H1 (cell line): ENCODE data around the gene MYLK2. TPM values are rescaled to one million over a fixed set of nuclear protein-coding genes. Genes with fewer than 3 reads are reported as not detected.

Source experiments
- CTCF ChIA-PET: fragments of 300-600 bp; sonication (Branson Sonifier 250); formaldehyde crosslinking; loops from one replicate; lab custom pipeline; 2021; ENCODE audit not compliant: partially characterized antibody; lab: Charles Lee
- POLR2A ChIA-PET: fragments of 300-600 bp; sonication (Branson Sonifier 250); formaldehyde crosslinking; loops from one replicate; lab custom pipeline; 2021; ENCODE audit warnings: inconsistent platforms; ENCODE audit not compliant: partially characterized antibody; lab: Charles Lee
- DNase-seq, 2 experiments: peaks; one replicate each; pipeline versions ENCODE4 v3.0.0 to v3.0.0-alpha.2; 2010 to 2022; ENCODE audit warnings: low spot score in 2 of 2, low read depth in 1 of 2, mixed read lengths in 1 of 2
- FAIRE-seq: peaks from 2 replicates; lab custom pipeline; 2011; peaks lifted over from hg19 to GRCh38; lab: Jason Lieb, UNC
- H2AFZ ChIP-seq: 2 replicates; pipeline ENCODE4 v1.8.1; 2012; ENCODE audit warnings: low read length, inconsistent platforms
- H2AK5ac ChIP-seq: 2 replicates; pipeline ENCODE4 v1.6.1; 2013; ENCODE audit warnings: low read depth, low read length
- H2BK120ac ChIP-seq: replicated peaks from 2 replicates; pipeline ENCODE3; 2013; ENCODE audit warnings: low read depth, low read length, inconsistent platforms
- H2BK12ac ChIP-seq: 2 replicates; pipeline ENCODE4 v1.6.1; 2013; ENCODE audit warnings: low read depth, low read length
- H2BK15ac ChIP-seq: 2 replicates; pipeline ENCODE4 v1.6.1; 2013; ENCODE audit warnings: low read length
- H2BK20ac ChIP-seq: 2 replicates; pipeline ENCODE4 v1.6.1; 2013; ENCODE audit warnings: low read length
- H2BK5ac ChIP-seq: 2 replicates; pipeline ENCODE4 v1.6.1; 2013; ENCODE audit warnings: low read depth, low read length
- H3K14ac ChIP-seq: 2 replicates; pipeline ENCODE4 v1.6.1; 2013; ENCODE audit warnings: inconsistent platforms; ENCODE audit not compliant: insufficient read length
- H3K18ac ChIP-seq: 2 replicates; pipeline ENCODE4 v1.6.1; 2013; ENCODE audit warnings: low read length; ENCODE audit errors: extremely low read depth
- H3K23ac ChIP-seq: 2 replicates; pipeline ENCODE4 v1.6.1; 2013; ENCODE audit warnings: inconsistent platforms; ENCODE audit not compliant: insufficient read length
- H3K23me2 ChIP-seq: 2 replicates; pipeline ENCODE4 v1.6.1; 2013; ENCODE audit warnings: low read depth, low read length
- H3K27ac ChIP-seq: 2 replicates; pipeline ENCODE4 v1.6.1; 2011; ENCODE audit warnings: low read depth, low read length, inconsistent platforms
- H3K27me3 ChIP-seq, 4 experiments: replicated peaks in 1 of 4; 1 replicate in 1 of 4; 2 replicates in 3 of 4; pipeline versions ENCODE4 v1.6.1 to v1.8.1; 2011 to 2013; ENCODE audit warnings: low read length in 3 of 4, mild to moderate bottlenecking in 3 of 4, inconsistent platforms in 2 of 4, mixed read lengths in 2 of 4, moderate library complexity in 1 of 4; ENCODE audit not compliant: control insufficient read depth in 3 of 4, insufficient read depth in 3 of 4; ENCODE audit errors: extremely low read depth in 1 of 4
- H3K36me3 ChIP-seq, 4 experiments: 2 replicates each; pipeline versions ENCODE4 v1.6.1 to v1.8.1; 2011 to 2013; ENCODE audit warnings: mild to moderate bottlenecking in 4 of 4, low read length in 3 of 4, moderate library complexity in 2 of 4, control low read depth in 1 of 4, inconsistent platforms in 1 of 4; ENCODE audit not compliant: insufficient read depth in 4 of 4, control insufficient read depth in 2 of 4
- H3K4ac ChIP-seq: replicated peaks from 2 replicates; pipeline ENCODE3; 2013; ENCODE audit warnings: low read length, low read depth, mixed read lengths, inconsistent platforms; ENCODE audit not compliant: insufficient read length
- H3K4me1 ChIP-seq, 4 experiments: replicated peaks in 1 of 4; 1 replicate in 1 of 4; 2 replicates in 3 of 4; pipeline versions ENCODE4 v1.6.1 to v1.8.1; 2011 to 2013; ENCODE audit warnings: low read length in 3 of 4, inconsistent platforms in 2 of 4, mixed read lengths in 1 of 4; ENCODE audit not compliant: insufficient read depth in 4 of 4, control insufficient read depth in 3 of 4
- H3K4me2 ChIP-seq, 2 experiments: 2 replicates each; pipeline versions ENCODE4 v1.6.1 to v1.8.1; 2011 to 2013; ENCODE audit warnings: low read depth in 2 of 2, low read length in 2 of 2, control low read depth in 1 of 2, inconsistent platforms in 1 of 2, mild to moderate bottlenecking in 1 of 2; ENCODE audit not compliant: insufficient read depth in 1 of 2
- H3K4me3 ChIP-seq, 4 experiments: fragments of 200-600, 300-600 bp in 1 of 4; sonication (generic), shearing (Covaris generic), sonication (Bioruptor Twin) in 1 of 4; 2 replicates each; pipeline versions ENCODE4 v1.5.1 to v1.8.1; 2011 to 2016; ENCODE audit warnings: low read length in 4 of 4, low read depth in 3 of 4, control low read depth in 2 of 4, inconsistent platforms in 2 of 4, mild to moderate bottlenecking in 2 of 4, mixed read lengths in 1 of 4, moderate library complexity in 1 of 4; ENCODE audit not compliant: insufficient read depth in 2 of 4; ENCODE audit errors: extremely low read depth in 1 of 4
- H3K56ac ChIP-seq: replicated peaks from 2 replicates; pipeline ENCODE3; 2013; ENCODE audit warnings: low read depth, mild to moderate bottlenecking, mixed read lengths, low read length, inconsistent platforms; ENCODE audit not compliant: insufficient read length
- H3K79me1 ChIP-seq: 2 replicates; pipeline ENCODE4 v1.6.1; 2013; ENCODE audit warnings: low read depth, low read length, control low read depth
- H3K79me2 ChIP-seq, 2 experiments: 2 replicates each; pipeline versions ENCODE4 v1.6.1 to v1.8.1; 2012 to 2013; ENCODE audit warnings: low read length in 2 of 2, mild to moderate bottlenecking in 2 of 2, inconsistent platforms in 1 of 2; ENCODE audit not compliant: insufficient read depth in 2 of 2, control insufficient read depth in 1 of 2
- H3K9ac ChIP-seq, 4 experiments: replicated peaks in 1 of 4; 1 replicate in 1 of 4; 2 replicates in 3 of 4; pipeline versions ENCODE4 v1.6.1 to v1.8.1; 2011 to 2013; ENCODE audit warnings: low read depth in 3 of 4, low read length in 3 of 4, control low read depth in 2 of 4, mild to moderate bottlenecking in 2 of 4, moderate library complexity in 2 of 4, inconsistent platforms in 1 of 4; ENCODE audit errors: extremely low read depth in 1 of 4
- H3K9me3 ChIP-seq, 2 experiments: 2 replicates each; pipeline versions ENCODE4 v1.6.1 to v1.8.1; 2012 to 2013; ENCODE audit warnings: mild to moderate bottlenecking in 2 of 2, moderate library complexity in 2 of 2, control low read depth in 1 of 2, inconsistent platforms in 1 of 2, low read depth in 1 of 2, low read length in 1 of 2, mixed read lengths in 1 of 2; ENCODE audit not compliant: insufficient read depth in 2 of 2
- H4K20me1 ChIP-seq, 2 experiments: replicated peaks in 1 of 2; 2 replicates each; pipeline versions ENCODE3 to v1.8.1; 2011 to 2013; ENCODE audit warnings: inconsistent platforms in 2 of 2, low read length in 2 of 2, mild to moderate bottlenecking in 1 of 2; ENCODE audit not compliant: insufficient read depth in 2 of 2, control insufficient read depth in 1 of 2
- H4K5ac ChIP-seq: 2 replicates; pipeline ENCODE4 v1.6.1; 2013; ENCODE audit warnings: low read length, low read depth, mixed read lengths, inconsistent platforms; ENCODE audit not compliant: insufficient read length
- H4K8ac ChIP-seq: 2 replicates; pipeline ENCODE4 v1.8.0; 2013; ENCODE audit warnings: mild to moderate bottlenecking, moderate library complexity, low read length, inconsistent platforms; ENCODE audit not compliant: insufficient read depth; ENCODE audit errors: extremely low read depth
- H4K91ac ChIP-seq: replicated peaks from 2 replicates; pipeline ENCODE3; 2013; ENCODE audit warnings: low read length, mixed read lengths, inconsistent platforms; ENCODE audit not compliant: insufficient read length
- CEBPB ChIP-seq: IDR thresholded peaks from 2 replicates; pipeline ENCODE4 v1.6.1; 2012; ENCODE audit warnings: low read depth, low read length
- CHD2 ChIP-seq: IDR thresholded peaks from 2 replicates; pipeline ENCODE4 v1.6.1; 2012; ENCODE audit warnings: low read length, improper control_type of control experiment
- EZH2 ChIP-seq: fragments of 200-600 bp; sonication (generic); IDR thresholded peaks from 2 replicates; pipeline ENCODE4 v1.7.1; 2012; ENCODE audit warnings: low read depth, mild to moderate bottlenecking, moderate library complexity, low read length, inconsistent platforms; ENCODE audit not compliant: severe bottlenecking
- JUND ChIP-seq: IDR thresholded peaks from 2 replicates; pipeline ENCODE4 v1.6.1; 2011; ENCODE audit warnings: mild to moderate bottlenecking, improper control_type of control experiment, low read length
- KDM5A ChIP-seq: fragments of 200-600 bp; IDR thresholded peaks from 2 replicates; pipeline ENCODE4 v1.7.1; 2012; ENCODE audit warnings: mild to moderate bottlenecking, low read length, inconsistent platforms, mixed read lengths
- MAFK ChIP-seq: IDR thresholded peaks from 2 replicates; pipeline ENCODE4 v1.6.1; 2012; ENCODE audit warnings: low read depth, mild to moderate bottlenecking, improper control_type of control experiment, low read length
- NANOG ChIP-seq: IDR thresholded peaks from 2 replicates; pipeline ENCODE4 v1.6.1; 2011; ENCODE audit warnings: low read length, low read depth, mild to moderate bottlenecking, inconsistent platforms; ENCODE audit not compliant: insufficient read depth, poor library complexity, severe bottlenecking
- POU5F1 ChIP-seq: IDR thresholded peaks from 2 replicates; pipeline ENCODE4 v1.6.1; 2011; ENCODE audit warnings: low read depth, mild to moderate bottlenecking, low read length, moderate library complexity
- SIRT6 ChIP-seq: IDR thresholded peaks from one replicate; pipeline ENCODE4 v1.7.1; 2012; ENCODE audit warnings: low read length, inconsistent platforms
- SUZ12 ChIP-seq: fragments of 200-600 bp; sonication (generic); IDR thresholded peaks from 2 replicates; pipeline ENCODE4 v1.6.1; 2012; ENCODE audit warnings: mild to moderate bottlenecking, inconsistent platforms, low read length, moderate library complexity, mixed read lengths
- TBP ChIP-seq: IDR thresholded peaks from 2 replicates; pipeline ENCODE4 v1.6.1; 2011; ENCODE audit warnings: low read depth, low read length, improper control_type of control experiment
- WGBS, 2 experiments: shearing (Covaris generic) in 1 of 2; methylation state at CpG; one replicate each; pipeline versions ENCODE4 v1.1.6 to v1.1.7; 2013 to 2015; ENCODE audit warnings: low lambda C conversion rate in 2 of 2, mixed read lengths in 2 of 2, inconsistent platforms in 1 of 2, low coverage in 1 of 2, missing lambda C conversion rate in 1 of 2; ENCODE audit not compliant: insufficient replicate concordance in 2 of 2, insufficient coverage in 1 of 2, insufficient read length in 1 of 2; ENCODE audit errors: extremely low coverage in 1 of 2, missing lambda C conversion rate in 1 of 2; 5-methylcytosine and 5-hydroxymethylcytosine counted together
- polyA plus RNA-seq, 7 experiments: library from polyadenylated mRNA; depleted of rRNA in 3 of 7; stranded (reverse) in 5 of 7; unstranded in 2 of 7; fragments of >200 nt in 5 of 7; fragments of 200-250 nt in 2 of 7; gene quantifications; 1 replicate in 5 of 7; 2 replicates in 1 of 7; 4 replicates in 1 of 7; pipeline versions ENCODE4 v1.2.1 to v1.2.3, GENCODE V29; 2011 to 2013; ENCODE audit warnings: missing spikeins in 2 of 7, mixed read lengths in 2 of 7
- total RNA-seq: library from RNA; stranded (reverse); fragmentation: NEBNext Ultra II Directional; extraction: Animal tissue kit (Norgen Biotek cat#: 25700); gene quantifications from 2 replicates; pipeline ENCODE4 v1.2.1, GENCODE V29; 2021
- TF ChIP-seq, protein P1 (sequence below): IDR thresholded peaks from 2 replicates; pipeline ENCODE4 v1.6.1; 2011; ENCODE audit warnings: low read length, improper control_type of control experiment
- TF ChIP-seq, protein P2 (sequence below): IDR thresholded peaks from 2 replicates; pipeline ENCODE4 v1.6.1; 2012; ENCODE audit warnings: inconsistent platforms

The MYLK2 gene
- total and polyA plus RNA-seq, 2 of the 8 experiments (the other 6 are each of a cell fraction or from before 2014, with no cell fraction given): 0.22 to 0.26 TPM

GRCh38 chr20:31826074-31826473 is 6.9 kb downstream of the MYLK2 start:
- H2BK15ac ChIP-seq: no peak overlapping the region
- no peak overlapping the region for H3K14ac ChIP-seq
- 85% methylated on average over 5 of the region's 5 CpGs; no CpG with 5 or more reads in 1 of the 2 experiments for WGBS, 2 experiments
- H2AFZ ChIP-seq: no peak overlapping the region
- no peak overlapping the region for H3K4me2 ChIP-seq
- no peak overlapping the region for H3K23ac ChIP-seq
- H3K56ac ChIP-seq: no peak overlapping the region
- no peaks in the 10 kb centered on the region for H3K79me1 ChIP-seq
- CTCF ChIA-PET: interaction anchor here (0.9 to 6.6 kb wide), 4 partner anchors 9 to 200 kb away, joined by 3 to 73 read pairs (median 34); partner anchors contain the start of gene FOXS1
- no peak overlapping the region for H4K91ac ChIP-seq
- no peaks in the 10 kb centered on the region for H4K20me1 ChIP-seq
- H4K5ac ChIP-seq: no peak overlapping the region
- H3K4ac ChIP-seq: no peak overlapping the region
- no peak overlapping the region; a peak in 2 of 7 replicates for H3K9ac ChIP-seq
- H3K36me3 ChIP-seq: no peaks in the 10 kb centered on the region; a peak in 1 of 8 replicates
- H3K27ac ChIP-seq: no peak overlapping the region
- H4K8ac ChIP-seq: no peak overlapping the region
- H3K4me3 ChIP-seq: no peak overlapping the region
- H2BK5ac ChIP-seq: no peak overlapping the region
- no peak overlapping the region for H2BK20ac ChIP-seq
- H2BK120ac ChIP-seq: no peak overlapping the region
- no peaks in the 10 kb centered on the region for H3K79me2 ChIP-seq
- H3K18ac ChIP-seq: no peak overlapping the region
- no peak overlapping the region for H2BK12ac ChIP-seq
- FAIRE-seq (no peak), DNase-seq (no peak)
- no peak overlapping the region for H2AK5ac ChIP-seq
- POLR2A ChIA-PET: interaction anchor here (0.6 kb wide), 2 partner anchors 248 to 270 kb away, joined by 3 to 4 read pairs; no protein-coding TSS in a partner anchor
- no peaks in the 10 kb centered on the region for H3K9me3 ChIP-seq
- H3K27me3 ChIP-seq: no peaks in the 10 kb centered on the region
- H3K23me2 ChIP-seq: no peaks in the 10 kb centered on the region
- H3K4me1 ChIP-seq: peaks cover 0 to 6% (median 2%) of the 10 kb centered on the region in 4 experiments; a peak in 4 of 7 replicates
- TF ChIP-seq TBP (no peak), KDM5A (no peak), EZH2 (no peak), JUND (no peak), CEBPB (no peak), SIRT6 (no peak), CHD2 (no peak), MAFK (no peak), SUZ12 (no peak), NANOG (no peak), POU5F1 (no peak)
- TF ChIP-seq, protein P1, sequence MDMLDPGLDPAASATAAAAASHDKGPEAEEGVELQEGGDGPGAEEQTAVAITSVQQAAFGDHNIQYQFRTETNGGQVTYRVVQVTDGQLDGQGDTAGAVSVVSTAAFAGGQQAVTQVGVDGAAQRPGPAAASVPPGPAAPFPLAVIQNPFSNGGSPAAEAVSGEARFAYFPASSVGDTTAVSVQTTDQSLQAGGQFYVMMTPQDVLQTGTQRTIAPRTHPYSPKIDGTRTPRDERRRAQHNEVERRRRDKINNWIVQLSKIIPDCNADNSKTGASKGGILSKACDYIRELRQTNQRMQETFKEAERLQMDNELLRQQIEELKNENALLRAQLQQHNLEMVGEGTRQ: no peak
- TF ChIP-seq, protein P2, sequence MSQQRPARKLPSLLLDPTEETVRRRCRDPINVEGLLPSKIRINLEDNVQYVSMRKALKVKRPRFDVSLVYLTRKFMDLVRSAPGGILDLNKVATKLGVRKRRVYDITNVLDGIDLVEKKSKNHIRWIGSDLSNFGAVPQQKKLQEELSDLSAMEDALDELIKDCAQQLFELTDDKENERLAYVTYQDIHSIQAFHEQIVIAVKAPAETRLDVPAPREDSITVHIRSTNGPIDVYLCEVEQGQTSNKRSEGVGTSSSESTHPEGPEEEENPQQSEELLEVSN: no peak
